K562 (cell line): ENCODE results near the gene DXO. TPM values are rescaled to one million over a fixed set of nuclear protein-coding genes. Genes with fewer than 3 reads are reported as not detected.

Experiments used
- ATAC-seq: fragments of 200-7000 bp; cut with Tn5 transposase; 3 replicates; pipeline ENCODE4 v1.9.1; 2020; ENCODE audit warnings: moderate library complexity
- BruUV-seq: library from RNA; stranded (reverse); fragments of 400-500 nt; replicated peaks from 2 replicates; lab custom pipeline; 2021; lab: Mats Ljungman, UMichigan
- CTCF ChIA-PET: fragments of 300-600 bp; formaldehyde crosslinking; extraction: SDS; loops from one replicate; lab custom pipeline; 2021; ENCODE audit warnings: low intra/inter-chr PET ratio; lab: Yijun Ruan, JAX
- POLR2A ChIA-PET: fragments of 300-600, 350-650 bp; sonication (Branson Sonifier 250); formaldehyde crosslinking; extraction: SDS; loops from one replicate; lab custom pipeline; 2021; ENCODE audit warnings: antibody characterized with exemption, inconsistent platforms; lab: Yijun Ruan, JAX
- DNase-seq, 4 experiments: peaks; one replicate each; pipeline versions ENCODE4 v3.0.0 to v3.0.0-alpha.2; 2011 to 2018; ENCODE audit warnings: low spot score in 3 of 4, mixed read lengths in 3 of 4; ENCODE audit errors: extremely low read depth in 1 of 4
- FAIRE-seq: peaks from 2 replicates; lab custom pipeline; 2011; peaks lifted over from hg19 to GRCh38; lab: Jason Lieb, UNC
- H2AFZ ChIP-seq: 2 replicates; pipeline ENCODE4 v1.6.0; 2011; ENCODE audit warnings: low read depth, low read length, control low read depth, inconsistent platforms
- H3K27ac ChIP-seq: fragments of 200-600 bp; 3 replicates; pipeline ENCODE4 v1.8.0; 2011; ENCODE audit warnings: low read depth, mild to moderate bottlenecking, control low read depth, inconsistent platforms, low read length, moderate library complexity, mixed read lengths; ENCODE audit errors: extremely low read depth
- H3K27me3 ChIP-seq, 2 experiments: fragments of 300-600 bp in 1 of 2; 2 replicates in 1 of 2; 3 replicates in 1 of 2; pipeline versions ENCODE4 v1.6.0 to v1.8.0; 2011; ENCODE audit warnings: inconsistent platforms in 2 of 2, low read length in 2 of 2, mild to moderate bottlenecking in 1 of 2, mixed read lengths in 1 of 2, moderate library complexity in 1 of 2; ENCODE audit not compliant: control insufficient read depth in 2 of 2, insufficient read depth in 2 of 2
- H3K36me3 ChIP-seq: fragments of 300-600 bp; 3 replicates; pipeline ENCODE4 v1.8.0; 2011; ENCODE audit warnings: mild to moderate bottlenecking, low read length, inconsistent platforms; ENCODE audit not compliant: control insufficient read depth, insufficient read depth
- H3K4me1 ChIP-seq, 2 experiments: fragments of 200-600 bp in 1 of 2; replicated peaks in 1 of 2; 2 replicates in 1 of 2; 3 replicates in 1 of 2; pipeline versions ENCODE4 v1.5.1 to v1.8.0; 2011; ENCODE audit warnings: inconsistent platforms in 2 of 2, low read length in 2 of 2, mild to moderate bottlenecking in 1 of 2, mixed read lengths in 1 of 2, moderate library complexity in 1 of 2; ENCODE audit not compliant: control insufficient read depth in 2 of 2, insufficient read depth in 2 of 2
- H3K4me2 ChIP-seq: 2 replicates; pipeline ENCODE4 v1.6.1; 2011; ENCODE audit warnings: low read length, control low read depth, inconsistent platforms, mixed read lengths; ENCODE audit not compliant: insufficient read depth
- H3K4me3 ChIP-seq: fragments of 200-600 bp; sonication (generic), shearing (Covaris generic); 2 replicates; pipeline ENCODE4 v1.5.1; 2016; ENCODE audit warnings: control low read depth, inconsistent platforms
- H3K79me2 ChIP-seq: fragments of 200-600 bp; 3 replicates; pipeline ENCODE4 v1.8.0; 2011; ENCODE audit warnings: low read length, inconsistent platforms; ENCODE audit not compliant: control insufficient read depth, insufficient read depth
- H3K9ac ChIP-seq, 2 experiments: 2 replicates each; pipeline versions ENCODE4 v1.6.0 to v1.6.1; 2011; ENCODE audit warnings: low read depth in 2 of 2, low read length in 2 of 2, control low read depth in 1 of 2, inconsistent platforms in 1 of 2, mild to moderate bottlenecking in 1 of 2, mixed read lengths in 1 of 2; ENCODE audit not compliant: insufficient read depth in 1 of 2
- H3K9me1 ChIP-seq: one replicate; pipeline ENCODE4 v1.6.0; 2011; ENCODE audit warnings: inconsistent platforms, mild to moderate bottlenecking, low read length, moderate library complexity; ENCODE audit not compliant: control insufficient read depth, insufficient read depth
- H3K9me3 ChIP-seq: replicated peaks from 2 replicates; pipeline ENCODE4 v1.5.1; 2011; ENCODE audit warnings: low read depth, low read length, inconsistent platforms; ENCODE audit not compliant: control insufficient read depth, insufficient read depth
- H4K20me1 ChIP-seq: replicated peaks from 2 replicates; pipeline ENCODE4 v1.6.1; 2011; ENCODE audit warnings: low read length, inconsistent platforms, mixed read lengths; ENCODE audit not compliant: control insufficient read depth, insufficient read depth
- ATF6 ChIP-seq: sonication (generic); formaldehyde crosslinking; IDR thresholded peaks from 2 replicates; pipeline ENCODE4 v1.4.0; 2020; ENCODE audit warnings: mild to moderate bottlenecking, missing genetic modification reagents
- CEBPZ ChIP-seq: fragments of 150-350 bp; IDR thresholded peaks from 2 replicates; pipeline ENCODE4 v1.6.1; 2014; ENCODE audit warnings: low read depth, mild to moderate bottlenecking, low read length, borderline replicate concordance
- EZH2 ChIP-seq: IDR thresholded peaks from 2 replicates; pipeline ENCODE4 v1.6.1; 2012; ENCODE audit warnings: low read depth, mild to moderate bottlenecking, inconsistent platforms, low read length, borderline replicate concordance
- SPI1 ChIP-seq: IDR thresholded peaks from 2 replicates; pipeline ENCODE4 v1.6.1; 2011; ENCODE audit warnings: low read depth, low read length, control low read depth, borderline replicate concordance
- ZC3H4 ChIP-seq: sonication (generic); formaldehyde crosslinking; IDR thresholded peaks from 2 replicates; pipeline ENCODE4 v1.9.0; 2021; ENCODE audit warnings: missing genetic modification reagents, borderline replicate concordance
- ZMIZ1 ChIP-seq, 2 experiments: fragments of 150-350 bp in 1 of 2; IDR thresholded peaks; 2 replicates each; pipeline ENCODE4 v1.6.1; 2012 to 2016; ENCODE audit warnings: low read depth in 2 of 2, low read length in 2 of 2, mild to moderate bottlenecking in 1 of 2, moderate library complexity in 1 of 2
- WGBS: fragments of 100-300 bp; shearing (Covaris generic); methylation state at CpG from one replicate; pipeline ENCODE4 v1.1.6; 2016; ENCODE audit warnings: low coverage, mixed read lengths; ENCODE audit not compliant: insufficient coverage; ENCODE audit errors: missing lambda C conversion rate; 5-methylcytosine and 5-hydroxymethylcytosine counted together
- in situ Hi-C: fragments of 300-500 bp; cut with MboI; formaldehyde crosslinking; loops from 4 replicates; pipeline ENCODE4 v1.15.0; 2018; ENCODE audit warnings: inconsistent platforms, mixed read lengths
- intact Hi-C: fragments of 100-400 bp; cut with micrococcal nuclease; formaldehyde crosslinking; loops from 2 replicates; pipeline ENCODE4 v1.14.2; 2022
- polyA plus RNA-seq, 8 experiments: library from polyadenylated mRNA; depleted of rRNA in 4 of 8; stranded (reverse) in 5 of 8; unstranded in 3 of 8; fragments of >200 nt; fragmentation: Nextera tagmentation in 2 of 8; fragmentation: Illumina TruSeq in 1 of 8; extraction: Ambion mirVana in 2 of 8; extraction: Trizol in 1 of 8; gene quantifications; 2 replicates each; pipeline versions ENCODE4 v1.2.1 to v1.2.3, GENCODE V29; 2011 to 2014; ENCODE audit warnings: inconsistent platforms in 1 of 8, missing spikeins in 1 of 8
- total RNA-seq, 7 experiments: library from RNA; depleted of rRNA in 6 of 7; stranded (reverse); fragments of >200 nt in 6 of 7; fragmentation: Illumina TruSeq in 2 of 7; extraction: Trizol in 2 of 7; gene quantifications; 2 replicates each; pipeline versions ENCODE4 v1.2.1 to v1.2.3, GENCODE V29; 2011 to 2021; ENCODE audit warnings: low replicate concordance in 1 of 7

The DXO gene
- total and polyA plus RNA-seq, 9 of the 15 experiments (the other 6 are each of a cell fraction or from before 2014, with no cell fraction given), result 6.4 to 35.1 (median 19.4) TPM

GRCh38 chr6:31928672-31928939 is 43.3 kb downstream of the DXO start:
- Histone ChIP-seq H3K9me3 (peaks cover 7% of the 10 kb centered on the region), H3K36me3 (no peaks in the 10 kb centered on the region), H3K9me1 (no peaks in the 10 kb centered on the region), H3K79me2 (no peaks in the 10 kb centered on the region), H4K20me1 (no peaks in the 10 kb centered on the region), H3K4me3 (no peak overlapping the region), H3K27me3 (peaks cover 5 to 7% of the 10 kb centered on the region in 2 experiments; a peak in 2 of 5 replicates), H2AFZ (no peak overlapping the region), H3K9ac (no peak overlapping the region), H3K4me2 (no peak overlapping the region), H3K4me1 (peaks cover 6 to 10% of the 10 kb centered on the region in 2 experiments; a peak in 4 of 5 replicates), H3K27ac (no peak overlapping the region)
- FAIRE-seq, result no peak
- in situ Hi-C loops, result no loop called here
- no peak for DNase-seq
- 74% methylated on average over 9 of the region's 9 CpGs for WGBS
- CTCF ChIA-PET, result no interaction called here
- intact Hi-C loops, result no loop called here
- no TSS peak for BruUV-seq
- ATAC-seq, result no peak; the same call in 1 of the 3 replicates
- POLR2A ChIA-PET, result no interaction called here
- peak; percentile 43; the same call in 1 of the 2 replicates for TF ChIP-seq SPI1
- TF ChIP-seq ZMIZ1 (IDR thresholded peaks at IDR 0.05; ENCODE audit: low read depth in 2 of 2, low read length in 2 of 2), result no peak
- no peak for TF ChIP-seq ZC3H4
- no peak for TF ChIP-seq ATF6 (CRISPR knock-in tag)
- TF ChIP-seq EZH2, result no peak
- no peak for TF ChIP-seq CEBPZ
